ENCODE data around the gene PDSS1.
A peak's percentile ranks its signal among the peaks of the same experiment; 100 is the strongest.
"Not testable (repeated sequence)": the region's sequence is repeated elsewhere in the genome, so short reads cannot be mapped to it uniquely, and the experiment has no call there.

The PDSS1 gene, protein sequence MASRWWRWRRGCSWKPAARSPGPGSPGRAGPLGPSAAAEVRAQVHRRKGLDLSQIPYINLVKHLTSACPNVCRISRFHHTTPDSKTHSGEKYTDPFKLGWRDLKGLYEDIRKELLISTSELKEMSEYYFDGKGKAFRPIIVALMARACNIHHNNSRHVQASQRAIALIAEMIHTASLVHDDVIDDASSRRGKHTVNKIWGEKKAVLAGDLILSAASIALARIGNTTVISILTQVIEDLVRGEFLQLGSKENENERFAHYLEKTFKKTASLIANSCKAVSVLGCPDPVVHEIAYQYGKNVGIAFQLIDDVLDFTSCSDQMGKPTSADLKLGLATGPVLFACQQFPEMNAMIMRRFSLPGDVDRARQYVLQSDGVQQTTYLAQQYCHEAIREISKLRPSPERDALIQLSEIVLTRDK

GRCh38 chr10:26697163-26697921, at the start of gene PDSS1:
PDSS1 (plus strand) TSS chr10:26697701; CDS start chr10:26697712, 11 bp downstream.
- peak; percentile 94 for ATAC-seq
- peak within 1 kb of the TSS; percentile 69 for H3K27ac Mint-ChIP-seq
- H3K4me3 Mint-ChIP-seq, result peak within 1 kb of the TSS; percentile 92
- H3K36me3 Mint-ChIP-seq, result peaks cover 15% of the 10 kb centered on the region
- H3K27me3 Mint-ChIP-seq, result no peaks in the 10 kb centered on the region
- H3K9me3 Mint-ChIP-seq, result no peaks in the 10 kb centered on the region
- peaks cover 33% of the 10 kb centered on the region for H3K4me1 Mint-ChIP-seq

DNA sequence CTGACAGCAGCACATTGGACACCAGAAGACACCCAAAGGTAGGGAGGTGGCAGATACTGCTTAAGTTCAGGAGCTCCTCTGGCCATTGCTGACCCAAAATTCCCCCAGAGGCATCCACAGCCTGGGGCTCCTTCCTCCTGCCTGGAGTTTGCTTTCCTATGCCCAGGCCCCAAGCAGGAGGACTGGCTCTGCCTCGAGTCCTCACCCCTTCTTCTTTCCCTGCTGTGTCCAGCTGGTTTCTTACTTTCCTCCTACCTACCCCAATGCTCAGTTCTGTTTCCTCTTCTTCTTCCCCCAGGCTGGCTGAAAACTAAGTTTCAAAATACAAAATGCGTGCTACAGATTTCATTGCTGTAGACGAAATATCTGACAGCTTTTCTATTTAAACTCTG, 49.3 kb upstream of the PDSS1 start:
- H3K36me3 Mint-ChIP-seq, H3K4me1 Mint-ChIP-seq, H3K9me3 Mint-ChIP-seq, H3K27me3 Mint-ChIP-seq, H3K27ac Mint-ChIP-seq, ATAC-seq, H3K4me3 Mint-ChIP-seq: not testable (repeated sequence)

- H3K36me3 Mint-ChIP-seq, result no peaks in the 10 kb centered on the region
- H3K27me3 Mint-ChIP-seq, result peaks cover 9% of the 10 kb centered on the region
- H3K27ac Mint-ChIP-seq, result no peak overlapping the region
- no peaks in the 10 kb centered on the region for H3K9me3 Mint-ChIP-seq
- ATAC-seq, result no peak
- no peaks in the 10 kb centered on the region for H3K4me1 Mint-ChIP-seq
- H3K4me3 Mint-ChIP-seq, result no peak overlapping the region
Observed at GRCh38 chr10:26650406-26650805, 47.1 kb upstream of the PDSS1 start.

- H3K4me1 Mint-ChIP-seq, H3K36me3 Mint-ChIP-seq, H3K4me3 Mint-ChIP-seq, ATAC-seq, H3K9me3 Mint-ChIP-seq, H3K27ac Mint-ChIP-seq, H3K27me3 Mint-ChIP-seq: not testable (repeated sequence)
Observed at GRCh38 chr10:26651476-26651875, 46.0 kb upstream of the PDSS1 start.

- no peak overlapping the region for H3K27ac Mint-ChIP-seq
- ATAC-seq, result no peak
- peaks cover 5% of the 10 kb centered on the region for H3K9me3 Mint-ChIP-seq
- no peaks in the 10 kb centered on the region for H3K4me1 Mint-ChIP-seq
- H3K27me3 Mint-ChIP-seq, result peaks cover 15% of the 10 kb centered on the region
- no peak overlapping the region for H3K4me3 Mint-ChIP-seq
- peaks cover 6% of the 10 kb centered on the region for H3K36me3 Mint-ChIP-seq
Observed at GRCh38 chr10:26653004-26653403, 44.5 kb upstream of the PDSS1 start.

GRCh38 chr10:26655746-26656145, 41.8 kb upstream of the PDSS1 start:
- no peak for ATAC-seq
- H3K27ac Mint-ChIP-seq, result no peak overlapping the region

DNA sequence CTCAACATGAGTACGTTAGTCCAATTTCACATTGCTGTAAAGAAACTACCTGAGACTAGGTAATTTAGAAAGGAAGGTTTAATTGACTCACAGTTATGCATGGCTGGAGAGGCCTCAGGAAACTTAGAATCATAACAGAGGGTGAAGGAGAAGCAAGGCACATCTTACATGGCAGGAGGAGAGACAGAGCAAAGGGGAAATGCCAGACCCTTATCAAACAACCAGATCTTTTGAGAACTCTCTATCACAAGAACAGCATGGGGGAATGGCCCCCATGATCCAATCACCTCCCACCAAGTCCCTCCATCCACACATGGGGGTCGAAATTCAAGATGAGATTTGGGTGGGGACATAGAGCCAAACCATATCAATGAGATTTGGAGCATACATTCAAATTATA, 34.6 kb upstream of the PDSS1 start:
- peaks cover 8% of the 10 kb centered on the region for H3K9me3 Mint-ChIP-seq

More at GRCh38 chr10:26655746-26656145, 41.8 kb upstream of the PDSS1 start:
- H3K4me3 Mint-ChIP-seq, result no peak overlapping the region
- peaks cover 5% of the 10 kb centered on the region for H3K9me3 Mint-ChIP-seq
- H3K27me3 Mint-ChIP-seq, result peaks cover 32% of the 10 kb centered on the region
- no peaks in the 10 kb centered on the region for H3K4me1 Mint-ChIP-seq
- H3K36me3 Mint-ChIP-seq, result peaks cover 15% of the 10 kb centered on the region

GRCh38 chr10:26665080-26666048, 32.1 kb upstream of the PDSS1 start:
- no peak for ATAC-seq
- Mint-ChIP-seq H3K9me3 (peaks cover 6% of the 10 kb centered on the region), H3K36me3 (peaks cover 7% of the 10 kb centered on the region), H3K4me3 (no peak overlapping the region), H3K4me1 (no peaks in the 10 kb centered on the region), H3K27ac (no peak overlapping the region), H3K27me3 (peaks cover 10% of the 10 kb centered on the region)

More for the DNA sequence above, 34.6 kb upstream of the PDSS1 start:
- H3K4me3 Mint-ChIP-seq, result no peak overlapping the region
- H3K27me3 Mint-ChIP-seq, result peaks cover 35% of the 10 kb centered on the region
- H3K36me3 Mint-ChIP-seq, result peaks cover 17% of the 10 kb centered on the region
- no peak overlapping the region for H3K27ac Mint-ChIP-seq
- no peak for ATAC-seq
- H3K4me1 Mint-ChIP-seq, result no peaks in the 10 kb centered on the region

DNA sequence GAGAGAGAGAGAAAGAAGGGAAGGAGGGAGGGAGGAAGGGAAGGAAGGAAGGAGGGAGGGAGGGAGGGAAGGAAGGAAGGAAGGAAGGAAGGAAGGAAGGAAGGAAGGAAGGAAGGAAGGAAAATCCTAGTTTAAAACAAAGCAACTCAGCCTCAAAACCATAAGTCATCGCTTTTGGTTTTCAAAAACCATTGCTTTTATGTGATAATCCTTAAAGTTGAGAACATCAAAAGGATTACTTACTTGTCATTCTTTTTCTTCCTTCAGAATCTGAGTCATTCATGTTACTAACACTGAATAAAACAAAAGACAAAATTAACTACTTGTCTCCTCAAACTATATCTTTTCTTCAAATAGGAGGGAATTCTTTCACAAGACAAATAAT, 21.6 kb upstream of the PDSS1 start:
- Mint-ChIP-seq H3K9me3 (no peaks in the 10 kb centered on the region), H3K27ac (no peak overlapping the region), H3K4me1 (no peaks in the 10 kb centered on the region), H3K4me3 (no peak overlapping the region), H3K27me3 (peaks cover 8% of the 10 kb centered on the region), H3K36me3 (no peaks in the 10 kb centered on the region)
- ATAC-seq, result no peak

- no peak overlapping the region for H3K4me3 Mint-ChIP-seq
- no peak for ATAC-seq
- peaks cover 8% of the 10 kb centered on the region for H3K27me3 Mint-ChIP-seq
- no peaks in the 10 kb centered on the region for H3K4me1 Mint-ChIP-seq
- H3K27ac Mint-ChIP-seq, result no peak overlapping the region
- no peaks in the 10 kb centered on the region for H3K36me3 Mint-ChIP-seq
- H3K9me3 Mint-ChIP-seq, result no peaks in the 10 kb centered on the region
Observed at GRCh38 chr10:26679588-26679987, 17.9 kb upstream of the PDSS1 start.

- Mint-ChIP-seq H3K4me1 (no peaks in the 10 kb centered on the region), H3K27ac (no peak overlapping the region), H3K4me3 (no peak overlapping the region), H3K27me3 (peaks cover 9% of the 10 kb centered on the region), H3K9me3 (no peaks in the 10 kb centered on the region), H3K36me3 (no peaks in the 10 kb centered on the region)
- ATAC-seq, result no peak
Observed at GRCh38 chr10:26681076-26681475, 16.4 kb upstream of the PDSS1 start.

- not testable (repeated sequence) for H3K27ac Mint-ChIP-seq
Observed at GRCh38 chr10:26681971-26682370, 15.5 kb upstream of the PDSS1 start.

GRCh38 chr10:26682931-26683330, 14.6 kb upstream of the PDSS1 start:
- Mint-ChIP-seq H3K36me3 (no peaks in the 10 kb centered on the region), H3K4me3 (no peak overlapping the region), H3K27me3 (peaks cover 9% of the 10 kb centered on the region), H3K4me1 (no peaks in the 10 kb centered on the region), H3K9me3 (no peaks in the 10 kb centered on the region), H3K27ac (no peak overlapping the region)
- no peak for ATAC-seq

More at GRCh38 chr10:26681971-26682370, 15.5 kb upstream of the PDSS1 start:
- H3K36me3 Mint-ChIP-seq, H3K9me3 Mint-ChIP-seq, H3K4me3 Mint-ChIP-seq, H3K4me1 Mint-ChIP-seq, H3K27me3 Mint-ChIP-seq, ATAC-seq: not testable (repeated sequence)

- ATAC-seq, result peak; percentile 86
- not testable (repeated sequence) for H3K4me1 Mint-ChIP-seq, H3K27ac Mint-ChIP-seq, H3K9me3 Mint-ChIP-seq, H3K4me3 Mint-ChIP-seq, H3K36me3 Mint-ChIP-seq
- H3K27me3 Mint-ChIP-seq, result peaks cover 20% of the 10 kb centered on the region
Observed at GRCh38 chr10:26684667-26685264, 12.7 kb upstream of the PDSS1 start.

DNA sequence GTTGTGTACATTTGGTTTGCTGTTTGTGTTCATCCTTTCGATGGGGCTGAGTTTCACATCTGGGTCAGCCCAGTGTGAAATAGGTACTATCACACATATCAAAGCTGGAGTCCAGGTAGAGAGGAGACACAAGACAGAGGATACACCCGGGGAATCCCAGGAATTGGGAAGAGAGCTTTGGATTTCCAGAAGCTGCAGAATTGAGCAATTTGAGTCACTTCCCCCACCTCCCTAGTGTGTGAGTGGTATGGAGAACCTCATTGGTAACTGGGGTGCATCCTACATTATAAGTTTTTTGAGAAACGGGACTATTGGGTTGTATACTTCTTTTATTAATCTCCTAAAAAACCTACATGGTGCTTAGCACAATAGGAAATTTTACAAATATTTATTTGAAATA, 12.1 kb upstream of the PDSS1 start:
- H3K4me1 Mint-ChIP-seq, result no peaks in the 10 kb centered on the region
- H3K36me3 Mint-ChIP-seq, result no peaks in the 10 kb centered on the region
- no peak for ATAC-seq
- peaks cover 25% of the 10 kb centered on the region for H3K27me3 Mint-ChIP-seq
- no peaks in the 10 kb centered on the region for H3K9me3 Mint-ChIP-seq
- H3K27ac Mint-ChIP-seq, result no peak overlapping the region
- H3K4me3 Mint-ChIP-seq, result no peak overlapping the region
